ENCODE measurements around the gene INTS7.
A peak's percentile ranks its signal among the peaks of the same experiment; 100 is the strongest.

The INTS7 gene

GRCh38 chr1:212035123-212035834, at the start of gene INTS7, which contains the start of gene DTL:
TSS of gene INTS7 (minus strand) at chr1:212035557. CDS start at chr1:212035437, 120 bp downstream.
TSS of gene DTL (plus strand) at chr1:212035748. CDS start at chr1:212035891, 143 bp downstream.
- DNase-seq (ENCODE audit: low read depth, low spot score): peak; percentile 91
- H3K27ac ChIP-seq: peak within 1 kb of the TSS; percentile 79

- no peak overlapping the region for H3K27ac ChIP-seq
- DNase-seq (ENCODE audit: low read depth, low spot score): no peak
These were observed 47.5 kb upstream of the INTS7 start for GRCh38 chr1:212082765-212083406.

- H3K27ac ChIP-seq: no peak overlapping the region
These were observed 43.5 kb upstream of the INTS7 start for GRCh38 chr1:212078826-212079225.

GRCh38 chr1:212077028-212077427, 41.7 kb upstream of the INTS7 start:
- DNase-seq (ENCODE audit: low read depth, low spot score): peak; percentile 83
- peak overlapping the region; percentile 30 for H3K27ac ChIP-seq

More at GRCh38 chr1:212078826-212079225, 43.5 kb upstream of the INTS7 start:
- DNase-seq (ENCODE audit: low read depth, low spot score): no peak

- H3K27ac ChIP-seq: no peak overlapping the region
- no peak for DNase-seq (ENCODE audit: low read depth, low spot score)
These were observed 39.5 kb upstream of the INTS7 start for GRCh38 chr1:212074856-212075255.

- DNase-seq (ENCODE audit: low read depth, low spot score): no peak
- H3K27ac ChIP-seq: no peak overlapping the region
These were observed 39.0 kb upstream of the INTS7 start for GRCh38 chr1:212074313-212074712.

GRCh38 chr1:212073490-212073889, 38.1 kb upstream of the INTS7 start:
- no peak for DNase-seq (ENCODE audit: low read depth, low spot score)
- no peak overlapping the region for H3K27ac ChIP-seq

- no peak for DNase-seq (ENCODE audit: low read depth, low spot score)
- H3K27ac ChIP-seq: no peak overlapping the region
These were observed 36.7 kb upstream of the INTS7 start for GRCh38 chr1:212072047-212072446.

- H3K27ac ChIP-seq: no peak overlapping the region
- DNase-seq (ENCODE audit: low read depth, low spot score): no peak
These were observed 35.5 kb upstream of the INTS7 start for GRCh38 chr1:212070720-212071302.

GRCh38 chr1:212067787-212068186, 32.4 kb upstream of the INTS7 start:
- no peak for DNase-seq (ENCODE audit: low read depth, low spot score)

GRCh38 chr1:212062832-212063438, 27.6 kb upstream of the INTS7 start:
- no peak overlapping the region for H3K27ac ChIP-seq
- DNase-seq (ENCODE audit: low read depth, low spot score): no peak

More at GRCh38 chr1:212067787-212068186, 32.4 kb upstream of the INTS7 start:
- H3K27ac ChIP-seq: no peak overlapping the region

GRCh38 chr1:212060632-212061472, 25.5 kb upstream of the INTS7 start:
- H3K27ac ChIP-seq: peak overlapping the region; percentile 12
- peak; percentile 37 for DNase-seq (ENCODE audit: low read depth, low spot score)

- H3K27ac ChIP-seq: no peak overlapping the region
- no peak for DNase-seq (ENCODE audit: low read depth, low spot score)
These were observed 20.0 kb upstream of the INTS7 start for GRCh38 chr1:212055333-212055732.

- H3K27ac ChIP-seq: no peak overlapping the region
- no peak for DNase-seq (ENCODE audit: low read depth, low spot score)
These were observed 18.6 kb upstream of the INTS7 start for GRCh38 chr1:212053993-212054392.

- no peak overlapping the region for H3K27ac ChIP-seq
- no peak for DNase-seq (ENCODE audit: low read depth, low spot score)
These were observed 10.6 kb upstream of the INTS7 start for GRCh38 chr1:212045981-212046380.

GRCh38 chr1:212044851-212045250, 9.5 kb upstream of the INTS7 start:
- H3K27ac ChIP-seq: no peak overlapping the region
- DNase-seq (ENCODE audit: low read depth, low spot score): no peak

GRCh38 chr1:212042436-212042835, 7.1 kb upstream of the INTS7 start:
- DNase-seq (ENCODE audit: low read depth, low spot score): no peak
- H3K27ac ChIP-seq: no peak overlapping the region

GRCh38 chr1:212040629-212041412, 5.5 kb upstream of the INTS7 start:
- peak overlapping the region; percentile 52 for H3K27ac ChIP-seq
- DNase-seq (ENCODE audit: low read depth, low spot score): no peak

GRCh38 chr1:212039622-212040021, 4.3 kb upstream of the INTS7 start:
- DNase-seq (ENCODE audit: low read depth, low spot score): no peak
- H3K27ac ChIP-seq: peak overlapping the region; percentile 52

All from epithelial cell of prostate (primary cell).